GM06990 (cell line): ENCODE data around the gene PARN.

Experiments used
- DNase-seq: peaks from one replicate; pipeline ENCODE4 v3.0.0-alpha.2; 2011; ENCODE audit not compliant: insufficient read length; ENCODE audit errors: extremely low read depth
- H3K27me3 ChIP-seq: replicated peaks from 2 replicates; pipeline ENCODE4 v1.6.0; 2011; ENCODE audit warnings: low read length; ENCODE audit not compliant: control insufficient read depth, insufficient read depth
- H3K36me3 ChIP-seq: 2 replicates; pipeline ENCODE4 v1.5.1; 2011; ENCODE audit warnings: low read length; ENCODE audit not compliant: control insufficient read depth, insufficient read depth
- H3K4me3 ChIP-seq: replicated peaks from 2 replicates; pipeline ENCODE4 v1.5.1; 2011; ENCODE audit warnings: low read depth, mild to moderate bottlenecking, control low read depth, low read length
- CTCF ChIP-seq: IDR thresholded peaks from 2 replicates; pipeline ENCODE4 v1.5.1; 2011; ENCODE audit warnings: low read length, control low read depth, mild to moderate bottlenecking, inconsistent platforms; ENCODE audit not compliant: insufficient read depth, poor library complexity, severe bottlenecking

Gene PARN

DNA sequence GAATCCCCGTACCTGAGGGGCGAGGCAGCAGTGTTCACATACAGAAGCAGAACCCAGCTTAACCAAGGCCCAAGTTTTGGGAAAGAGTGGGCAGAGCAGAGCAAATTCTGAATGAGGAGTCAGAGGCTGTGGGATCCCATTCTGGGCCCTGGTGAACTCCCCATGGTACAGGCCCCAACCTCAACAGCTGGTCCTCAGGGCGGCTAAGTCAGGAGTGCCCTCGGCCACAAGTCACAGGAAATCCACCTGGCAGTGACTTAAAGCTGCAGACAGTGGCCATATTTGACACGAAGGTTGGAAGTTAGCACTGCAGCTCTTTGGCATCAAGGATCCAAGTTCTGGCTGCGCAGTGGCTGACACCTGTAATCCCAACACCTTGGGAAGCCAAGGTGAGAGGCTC, 237.1 kb downstream of the PARN start:
- H3K27me3 ChIP-seq, result no peaks in the 10 kb centered on the region
- DNase-seq, result no peak
- no peaks in the 10 kb centered on the region for H3K36me3 ChIP-seq
- no peak for TF ChIP-seq CTCF
- H3K4me3 ChIP-seq, result no peak overlapping the region

GRCh38 chr16:14389359-14389758, 240.7 kb downstream of the PARN start:
- DNase-seq, result no peak
- no peak overlapping the region for H3K4me3 ChIP-seq
- H3K27me3 ChIP-seq, result no peaks in the 10 kb centered on the region
- no peaks in the 10 kb centered on the region for H3K36me3 ChIP-seq
- no peak for TF ChIP-seq CTCF

GRCh38 chr16:14388243-14388642, 241.8 kb downstream of the PARN start:
- no peak for DNase-seq
- Histone ChIP-seq H3K4me3 (no peak overlapping the region), H3K27me3 (no peaks in the 10 kb centered on the region), H3K36me3 (no peaks in the 10 kb centered on the region)
- TF ChIP-seq CTCF, result no peak

DNA sequence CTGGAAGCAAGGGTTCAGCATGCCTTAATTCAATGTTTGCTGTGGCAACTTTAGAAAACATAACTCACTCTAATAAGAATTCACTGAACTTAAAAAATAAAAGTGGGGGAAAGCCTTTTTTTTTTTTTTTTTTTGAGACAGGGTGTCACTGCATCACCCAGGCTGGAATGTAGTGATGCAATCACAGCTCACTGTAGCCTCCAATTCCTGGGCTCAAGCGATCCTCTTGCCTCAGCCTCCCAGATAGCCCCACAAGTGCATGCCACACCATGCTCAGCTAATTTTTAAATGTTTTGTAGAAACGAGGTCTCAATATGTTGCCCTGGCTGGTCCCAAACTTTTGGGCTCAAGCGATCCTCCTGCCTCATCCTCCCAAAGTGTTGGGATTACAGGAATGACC, 243.9 kb downstream of the PARN start:
- no peak for TF ChIP-seq CTCF
- no peak for DNase-seq
- Histone ChIP-seq H3K27me3 (no peaks in the 10 kb centered on the region), H3K4me3 (no peak overlapping the region), H3K36me3 (no peaks in the 10 kb centered on the region)
